ENCODE results near the gene KLHDC9.

- no peak for TF ChIP-seq CTCF (IDR thresholded peaks at IDR 0.05; ENCODE audit: insufficient read depth, low read length)
- TF ChIP-seq POLR2AphosphoS5 (IDR thresholded peaks at IDR 0.05; ENCODE audit: low read depth) = no peak
Measured at GRCh38 chr1:161092621-161093028, 5.5 kb upstream of the KLHDC9 start.

Measured in HL-60 (cell line).